ENCODE results near the gene B4GALT6. TPM values are rescaled to one million over a fixed set of nuclear protein-coding genes. Genes with fewer than 3 reads are reported as not detected.

B4GALT6 gene
- total RNA-seq, 1 donor from 2014 or later = 46.3 TPM

- H3K4me1 Mint-ChIP-seq = peaks cover 23% of the 10 kb centered on the region
- TF ChIP-seq CTCF (IDR thresholded peaks at IDR 0.05; ENCODE audit: unreplicated experiment) = no peak
- no peak overlapping the region for H3K27ac Mint-ChIP-seq
- H3K9me3 Mint-ChIP-seq = peaks cover 18% of the 10 kb centered on the region
- H3K27me3 Mint-ChIP-seq (ENCODE audit: low read depth) = no peaks in the 10 kb centered on the region
- peaks cover 14% of the 10 kb centered on the region for H3K36me3 Mint-ChIP-seq
- no peak for DNase-seq (ENCODE audit: low spot score in 2 of 2, unreplicated experiment in 2 of 2)
- H3K4me3 Mint-ChIP-seq = no peak overlapping the region
Observed at GRCh38 chr18:31716362-31716761, 32.0 kb upstream of the B4GALT6 start.

- Mint-ChIP-seq H3K4me1 (peaks cover 16% of the 10 kb centered on the region), H3K4me3 (no peak overlapping the region), H3K36me3 (no peaks in the 10 kb centered on the region), H3K27me3 (ENCODE audit: low read depth) (no peaks in the 10 kb centered on the region), H3K9me3 (no peaks in the 10 kb centered on the region), H3K27ac (no peak overlapping the region)
- no peak for TF ChIP-seq CTCF (IDR thresholded peaks at IDR 0.05; ENCODE audit: unreplicated experiment)
- no peak for DNase-seq (ENCODE audit: low spot score in 2 of 2, unreplicated experiment in 2 of 2)
Observed at GRCh38 chr18:31711365-31712172, 27.2 kb upstream of the B4GALT6 start.

GRCh38 chr18:31710826-31711225 is 26.4 kb upstream of the B4GALT6 start:
- Mint-ChIP-seq H3K4me1 (peaks cover 18% of the 10 kb centered on the region), H3K27ac (no peak overlapping the region), H3K9me3 (no peaks in the 10 kb centered on the region), H3K27me3 (ENCODE audit: low read depth) (no peaks in the 10 kb centered on the region), H3K36me3 (no peaks in the 10 kb centered on the region), H3K4me3 (no peak overlapping the region)
- DNase-seq (ENCODE audit: low spot score in 2 of 2, unreplicated experiment in 2 of 2) = no peak
- TF ChIP-seq CTCF (IDR thresholded peaks at IDR 0.05; ENCODE audit: unreplicated experiment) = no peak

GRCh38 chr18:31707815-31708214 is 23.4 kb upstream of the B4GALT6 start:
- DNase-seq (ENCODE audit: low spot score in 2 of 2, unreplicated experiment in 2 of 2) = no peak
- no peaks in the 10 kb centered on the region for H3K9me3 Mint-ChIP-seq
- no peak for TF ChIP-seq CTCF (IDR thresholded peaks at IDR 0.05; ENCODE audit: unreplicated experiment)
- H3K36me3 Mint-ChIP-seq = no peaks in the 10 kb centered on the region
- H3K4me1 Mint-ChIP-seq = peaks cover 14% of the 10 kb centered on the region
- H3K4me3 Mint-ChIP-seq = no peak overlapping the region
- no peak overlapping the region for H3K27ac Mint-ChIP-seq
- H3K27me3 Mint-ChIP-seq (ENCODE audit: low read depth) = no peaks in the 10 kb centered on the region

GRCh38 chr18:31702449-31702848 is 18.1 kb upstream of the B4GALT6 start:
- H3K36me3 Mint-ChIP-seq = peaks cover 6% of the 10 kb centered on the region
- no peak overlapping the region for H3K27ac Mint-ChIP-seq

More at GRCh38 chr18:31702449-31702848, 18.1 kb upstream of the B4GALT6 start:
- TF ChIP-seq CTCF (IDR thresholded peaks at IDR 0.05; ENCODE audit: unreplicated experiment) = no peak
- H3K4me1 Mint-ChIP-seq = peaks cover 8% of the 10 kb centered on the region
- no peak for DNase-seq (ENCODE audit: low spot score in 2 of 2, unreplicated experiment in 2 of 2)
- no peak overlapping the region for H3K4me3 Mint-ChIP-seq
- H3K27me3 Mint-ChIP-seq (ENCODE audit: low read depth) = no peaks in the 10 kb centered on the region
- peaks cover 8% of the 10 kb centered on the region for H3K9me3 Mint-ChIP-seq

Measured in mesothelial cell of epicardium (in vitro differentiated cells).